Muscle layer of duodenum (tissue), 2 donors: ENCODE measurements around the gene FCRL4.

Source experiments
- H3K27ac ChIP-seq: one replicate; pipeline ENCODE4 v1.7.0; 2013; ENCODE audit warnings: mild to moderate bottlenecking, low read length
- H3K27me3 ChIP-seq: one replicate; pipeline ENCODE4 v1.7.0; 2013; ENCODE audit warnings: low read depth, mild to moderate bottlenecking, control low read depth, low read length
- H3K36me3 ChIP-seq, 2 donors: one replicate each; pipeline ENCODE4 v1.7.0; 2013; ENCODE audit warnings: low read length in 2 of 2, control low read depth in 1 of 2, mild to moderate bottlenecking in 1 of 2; ENCODE audit not compliant: insufficient read depth in 2 of 2, control insufficient read depth in 1 of 2
- H3K4me1 ChIP-seq, 2 donors: one replicate each; pipeline ENCODE4 v1.7.0; 2013; ENCODE audit warnings: low read length in 2 of 2, mild to moderate bottlenecking in 2 of 2, control low read depth in 1 of 2, moderate library complexity in 1 of 2; ENCODE audit not compliant: insufficient read depth in 2 of 2, control insufficient read depth in 1 of 2
- H3K4me3 ChIP-seq, 2 donors: one replicate each; pipeline ENCODE4 v1.7.0; 2013; ENCODE audit warnings: low read length in 2 of 2, low read depth in 1 of 2, mild to moderate bottlenecking in 1 of 2
- H3K9me3 ChIP-seq, 2 donors: one replicate each; pipeline ENCODE4 v1.7.0; 2013; ENCODE audit warnings: low read length in 2 of 2, control low read depth in 1 of 2, mild to moderate bottlenecking in 1 of 2; ENCODE audit not compliant: control insufficient read depth in 1 of 2
- donor health status: healthy.

The FCRL4 gene

DNA sequence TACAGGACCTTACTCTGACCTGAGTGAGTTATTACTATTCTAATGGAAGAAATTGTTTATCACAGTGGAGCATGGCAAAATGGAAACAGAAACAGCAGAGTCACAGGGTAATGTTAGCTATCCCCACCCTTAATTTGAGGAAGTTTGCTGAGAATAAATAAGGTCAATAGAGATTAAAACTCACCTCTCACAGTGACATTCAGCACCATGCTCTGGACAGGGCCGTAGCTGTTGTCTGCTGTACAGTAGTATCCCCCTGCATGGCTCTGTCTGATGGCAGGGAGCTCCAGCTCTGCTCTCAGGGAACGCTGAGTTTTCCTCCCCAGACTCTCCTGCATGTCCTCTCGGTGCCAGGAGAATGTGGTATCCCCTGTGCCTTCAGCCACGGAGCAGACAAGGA, 11.9 kb downstream of the FCRL4 start:
- Histone ChIP-seq H3K36me3 (no peaks in the 10 kb centered on the region), H3K4me1 (no peaks in the 10 kb centered on the region), H3K9me3 (peaks cover 8 to 12% of the 10 kb centered on the region in 2 donors), H3K4me3 (no peak overlapping the region), H3K27ac (no peak overlapping the region), H3K27me3 (no peaks in the 10 kb centered on the region)

DNA sequence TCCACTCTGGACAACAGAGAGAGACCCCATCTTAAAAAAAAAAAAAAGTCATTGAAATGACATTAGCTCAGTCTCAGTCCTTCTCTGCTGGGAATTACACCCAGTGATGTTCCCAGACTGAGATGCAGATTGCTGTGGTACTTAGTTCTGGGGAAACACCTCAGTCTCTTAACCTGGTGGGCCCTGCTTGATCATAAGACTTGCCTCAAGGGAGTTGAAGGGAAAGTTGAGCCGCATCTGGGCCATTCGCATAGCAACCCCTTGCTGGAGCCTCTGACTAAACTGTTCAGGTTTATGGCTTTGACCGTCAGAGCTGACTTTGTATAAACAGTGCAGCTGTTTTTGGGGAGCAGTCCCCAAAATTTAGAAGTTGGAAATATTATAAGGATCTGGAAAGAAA, 13.4 kb downstream of the FCRL4 start:
- no peak overlapping the region for H3K27ac ChIP-seq
- no peaks in the 10 kb centered on the region for H3K27me3 ChIP-seq
- no peaks in the 10 kb centered on the region for H3K4me1 ChIP-seq
- H3K9me3 ChIP-seq: peaks cover 8 to 12% of the 10 kb centered on the region in 2 donors
- H3K36me3 ChIP-seq: no peaks in the 10 kb centered on the region
- H3K4me3 ChIP-seq: no peak overlapping the region

DNA sequence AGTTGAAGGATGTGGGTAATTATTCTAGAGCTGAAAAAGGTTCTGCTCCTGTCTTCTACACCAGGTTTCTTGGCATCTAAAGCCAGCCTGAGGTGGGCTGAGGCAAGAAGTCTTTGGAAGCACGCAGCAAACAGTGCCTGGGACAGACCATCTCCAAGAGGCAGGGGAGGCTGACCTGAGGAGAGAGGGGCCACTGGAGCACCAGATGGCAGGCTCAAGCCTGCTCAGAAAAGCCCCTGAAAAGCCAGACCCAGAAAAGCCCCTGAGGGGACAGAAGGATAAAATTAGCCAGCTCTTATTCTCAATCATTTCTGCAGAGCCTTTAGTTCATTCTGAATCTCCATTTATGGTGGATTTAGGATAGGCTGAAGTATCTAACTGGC, 17.1 kb downstream of the FCRL4 start:
- Histone ChIP-seq H3K27ac (no peak overlapping the region), H3K4me1 (no peaks in the 10 kb centered on the region), H3K4me3 (no peak overlapping the region), H3K36me3 (no peaks in the 10 kb centered on the region), H3K9me3 (peaks cover 8 to 12% of the 10 kb centered on the region in 2 donors), H3K27me3 (no peaks in the 10 kb centered on the region)

DNA sequence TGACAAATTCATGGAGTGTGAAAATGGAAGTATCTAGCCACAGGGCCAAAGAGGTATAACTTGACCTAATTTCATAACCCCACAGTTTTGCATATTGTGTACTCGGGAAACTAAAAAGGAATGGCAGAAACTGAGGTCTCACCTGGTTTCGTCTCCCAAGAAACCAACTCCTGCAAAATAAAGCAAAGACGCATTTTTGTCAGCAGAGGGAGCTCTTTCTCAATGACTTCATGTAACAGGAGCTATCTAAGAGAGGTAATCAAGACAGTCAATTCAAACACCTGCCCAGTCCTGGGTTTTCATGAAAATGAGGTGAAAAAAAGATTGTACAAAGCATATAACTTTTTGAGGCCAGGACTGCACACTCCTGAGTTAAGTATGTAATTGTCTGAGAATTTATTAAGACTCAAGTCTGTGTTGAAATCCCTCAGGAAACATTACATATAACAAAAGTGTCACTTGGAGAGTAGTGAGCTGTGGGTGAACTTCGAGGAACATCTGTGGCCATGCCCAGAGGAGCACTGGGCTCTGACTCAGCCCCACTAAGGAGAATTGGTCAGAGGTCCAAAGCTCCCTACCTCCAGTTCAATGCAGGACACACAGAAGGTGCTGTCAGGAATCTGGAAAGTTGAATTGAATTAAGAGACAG, 17.6 kb downstream of the FCRL4 start:
- H3K27me3 ChIP-seq: no peaks in the 10 kb centered on the region
- H3K4me3 ChIP-seq: no peak overlapping the region
- no peak overlapping the region for H3K27ac ChIP-seq
- peaks cover 8 to 12% of the 10 kb centered on the region in 2 donors for H3K9me3 ChIP-seq
- H3K4me1 ChIP-seq: no peaks in the 10 kb centered on the region
- no peaks in the 10 kb centered on the region for H3K36me3 ChIP-seq

DNA sequence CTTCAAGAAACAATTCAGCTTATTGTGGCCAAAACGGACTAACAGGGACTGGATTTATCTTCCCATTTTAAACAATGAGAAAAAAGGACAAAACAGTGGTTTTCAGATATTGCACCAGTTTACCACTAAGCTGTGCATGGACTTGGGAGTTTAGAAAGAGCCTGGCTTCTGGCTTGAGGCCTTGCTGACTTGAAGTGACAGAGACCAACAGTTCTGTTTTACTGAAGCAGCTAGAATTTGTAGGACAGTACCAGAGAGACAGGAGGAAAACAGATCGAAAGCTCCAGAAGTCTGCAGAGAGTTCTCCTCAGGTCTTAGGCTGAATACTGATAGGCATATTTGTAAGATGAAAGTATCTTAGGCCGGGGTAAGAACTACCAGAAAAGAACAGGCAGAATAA, 20.5 kb downstream of the FCRL4 start:
- no peak overlapping the region for H3K27ac ChIP-seq
- no peak overlapping the region for H3K4me3 ChIP-seq
- no peaks in the 10 kb centered on the region for H3K4me1 ChIP-seq
- H3K27me3 ChIP-seq: no peaks in the 10 kb centered on the region
- H3K36me3 ChIP-seq: no peaks in the 10 kb centered on the region
- H3K9me3 ChIP-seq: no peaks in the 10 kb centered on the region

DNA sequence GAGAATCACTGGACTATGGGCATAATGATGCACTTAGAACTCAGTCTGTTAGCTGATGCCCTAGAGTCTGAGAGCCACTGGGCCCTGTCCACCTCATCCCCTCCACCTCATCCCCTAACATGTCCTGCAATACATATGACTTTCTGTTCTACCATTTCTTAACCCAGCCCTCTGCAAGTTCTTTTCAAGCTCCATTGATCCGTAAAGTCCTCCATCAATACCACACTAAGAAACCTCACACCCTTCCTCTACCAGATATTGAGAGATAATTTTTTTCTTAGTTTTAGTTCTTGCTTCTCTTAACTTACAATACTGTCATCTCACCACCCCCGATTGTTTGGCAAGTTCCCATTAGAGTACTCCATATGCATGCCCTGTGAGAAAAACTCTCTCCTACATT, 22.1 kb downstream of the FCRL4 start:
- Histone ChIP-seq H3K27ac (no peak overlapping the region), H3K9me3 (no peaks in the 10 kb centered on the region), H3K4me1 (no peaks in the 10 kb centered on the region), H3K27me3 (no peaks in the 10 kb centered on the region), H3K36me3 (no peaks in the 10 kb centered on the region), H3K4me3 (no peak overlapping the region)

DNA sequence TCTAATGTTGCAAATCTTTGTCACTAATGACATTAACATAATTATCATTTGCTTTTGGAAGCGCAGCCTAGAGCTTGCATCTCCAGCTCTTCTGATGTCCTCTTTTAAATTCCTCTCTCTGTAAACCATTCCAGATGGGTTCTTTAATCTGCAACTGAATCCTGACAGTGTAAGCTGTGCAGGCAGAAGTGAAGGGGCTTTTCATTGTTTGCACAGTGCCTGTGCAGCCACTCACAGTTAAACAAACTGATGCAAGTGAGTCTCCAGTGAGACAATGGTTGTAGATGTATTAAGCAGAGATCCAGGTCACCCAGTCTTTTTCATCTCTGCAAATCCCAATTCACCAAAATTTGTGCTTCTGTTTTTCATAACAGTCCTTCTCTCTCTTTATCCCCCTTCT, 23.0 kb downstream of the FCRL4 start:
- no peaks in the 10 kb centered on the region for H3K27me3 ChIP-seq
- no peaks in the 10 kb centered on the region for H3K4me1 ChIP-seq
- H3K4me3 ChIP-seq: no peak overlapping the region
- H3K9me3 ChIP-seq: no peaks in the 10 kb centered on the region
- no peak overlapping the region for H3K27ac ChIP-seq
- H3K36me3 ChIP-seq: no peaks in the 10 kb centered on the region

DNA sequence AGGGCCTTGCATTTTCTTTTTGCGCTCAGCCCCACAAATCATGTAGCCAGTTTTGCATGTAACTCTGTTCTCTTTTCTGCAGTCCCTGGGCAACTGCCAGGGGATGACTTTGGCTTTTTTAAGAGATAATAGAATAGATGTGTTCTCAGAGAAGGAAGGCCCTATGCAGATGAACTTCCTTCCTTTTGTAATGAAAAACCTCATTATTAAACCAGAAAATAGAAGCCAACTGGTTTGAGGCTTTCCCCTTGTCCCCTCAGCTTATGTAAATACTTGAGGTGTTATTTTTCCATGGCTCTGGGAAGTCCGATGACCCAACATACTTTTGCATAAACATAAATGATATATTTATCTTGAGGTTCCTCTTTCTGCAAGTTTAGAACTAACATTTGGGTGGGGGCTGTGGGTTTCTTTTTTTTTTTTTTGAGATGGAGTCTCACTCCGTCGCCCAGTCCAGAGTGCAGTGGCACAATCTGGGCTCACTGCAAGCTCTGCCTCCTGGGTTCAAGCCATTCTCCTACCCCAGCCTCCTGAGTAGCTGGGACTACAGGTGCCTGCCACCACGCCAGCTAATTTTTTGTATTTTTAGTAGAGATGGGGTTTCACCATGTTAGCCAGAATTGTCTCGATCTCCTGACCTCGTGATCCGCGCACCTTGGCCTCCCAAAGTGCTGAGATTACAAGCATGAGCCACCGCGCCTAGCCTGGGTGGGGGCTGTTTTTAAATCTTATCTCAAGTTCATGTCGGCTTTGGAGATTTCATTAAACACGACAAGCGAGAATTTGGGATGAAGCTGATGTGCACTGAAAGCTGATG, 31.2 kb downstream of the FCRL4 start:
- H3K36me3 ChIP-seq: no peaks in the 10 kb centered on the region
- no peak overlapping the region for H3K27ac ChIP-seq
- H3K27me3 ChIP-seq: no peaks in the 10 kb centered on the region
- H3K4me1 ChIP-seq: no peaks in the 10 kb centered on the region
- H3K9me3 ChIP-seq: no peaks in the 10 kb centered on the region
- H3K4me3 ChIP-seq: no peak overlapping the region

DNA sequence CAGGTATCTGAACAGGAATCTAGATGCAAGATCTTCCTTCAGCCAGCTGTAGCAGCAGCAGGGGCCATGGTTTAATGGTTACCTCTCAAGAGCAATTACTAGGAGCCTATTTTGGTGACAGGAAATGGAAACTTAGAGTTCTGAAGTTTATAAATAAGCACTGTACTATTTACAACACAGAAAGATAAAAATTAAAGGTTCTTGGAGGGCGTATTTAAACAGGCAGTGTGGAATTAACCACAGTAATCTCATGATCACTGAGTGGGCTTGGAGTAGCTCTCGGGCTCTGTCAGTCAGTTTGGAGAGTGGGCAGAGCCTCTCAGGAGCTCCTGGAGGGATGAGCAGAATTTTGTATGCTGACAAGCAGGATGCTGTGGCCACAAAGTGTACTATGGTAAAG, 35.4 kb downstream of the FCRL4 start:
- Histone ChIP-seq H3K4me3 (no peak overlapping the region), H3K27ac (no peak overlapping the region), H3K27me3 (no peaks in the 10 kb centered on the region), H3K9me3 (no peaks in the 10 kb centered on the region), H3K4me1 (no peaks in the 10 kb centered on the region), H3K36me3 (no peaks in the 10 kb centered on the region)

DNA sequence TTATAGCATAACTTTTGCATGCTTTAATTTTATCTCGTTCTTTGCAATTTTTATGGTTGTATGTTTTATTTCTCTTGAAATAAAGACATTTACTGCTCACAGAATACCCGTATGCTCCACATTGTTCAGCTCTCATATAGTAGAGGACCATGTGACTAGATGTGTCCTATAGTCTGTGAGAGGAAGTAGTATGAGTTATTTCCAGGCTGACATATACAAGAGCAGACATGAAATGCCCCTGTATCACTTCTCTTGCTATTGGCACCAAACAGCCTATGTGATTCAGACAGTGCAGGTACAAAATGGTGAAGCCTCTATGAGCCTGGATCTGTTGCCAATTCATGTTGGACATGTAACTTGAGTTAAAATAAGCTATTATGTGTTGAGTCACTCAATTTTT, 39.8 kb downstream of the FCRL4 start:
- H3K4me1 ChIP-seq: no peaks in the 10 kb centered on the region
- no peaks in the 10 kb centered on the region for H3K36me3 ChIP-seq
- H3K27me3 ChIP-seq: no peaks in the 10 kb centered on the region
- H3K9me3 ChIP-seq: no peaks in the 10 kb centered on the region
- H3K4me3 ChIP-seq: no peak overlapping the region
- H3K27ac ChIP-seq: no peak overlapping the region

DNA sequence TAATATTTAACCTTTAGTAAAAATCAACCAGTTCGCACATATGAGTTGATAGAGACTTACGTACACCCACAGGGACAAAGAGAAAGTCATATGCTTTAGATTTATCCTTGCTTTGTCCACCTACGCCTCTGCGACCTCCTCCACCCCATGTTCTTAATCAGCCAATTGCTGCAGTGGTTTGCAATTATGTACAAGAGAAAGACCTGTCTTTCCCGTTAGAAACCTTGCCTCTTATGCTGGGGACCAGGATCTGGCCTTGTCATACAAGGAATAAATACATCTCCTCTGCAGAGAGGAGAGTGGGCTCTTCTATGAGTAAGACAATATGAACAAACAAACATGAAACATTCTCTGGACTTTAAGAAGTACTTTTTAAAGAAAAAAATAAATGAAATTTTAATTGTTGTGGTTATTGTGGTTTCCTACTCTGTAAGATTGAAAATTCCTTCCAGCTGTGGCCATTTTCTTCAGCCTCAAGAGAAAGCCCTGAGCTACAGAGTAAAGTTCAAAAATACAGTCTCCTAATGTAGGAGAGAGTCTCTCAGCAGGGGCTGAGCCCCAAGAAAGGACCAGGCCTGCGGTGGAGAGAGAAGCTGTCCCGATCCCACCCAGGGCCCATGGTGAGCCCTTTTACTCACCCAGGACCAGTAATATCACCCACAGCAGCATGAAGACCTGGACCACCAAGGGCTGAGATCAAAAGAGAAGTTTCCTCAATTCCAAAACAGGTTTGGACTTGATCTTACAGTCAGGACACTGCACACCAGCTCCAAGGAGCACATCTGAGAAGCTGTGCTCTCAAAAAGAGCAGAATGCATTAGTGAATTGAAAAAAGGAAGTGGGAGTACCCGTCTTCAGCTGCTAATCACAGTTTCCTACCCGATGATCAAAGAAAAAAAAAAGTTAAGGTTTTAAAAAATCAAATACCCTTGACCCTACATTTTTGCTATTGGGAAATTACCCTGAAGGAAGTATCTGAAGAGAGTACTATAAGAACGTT, 45.9 kb downstream of the FCRL4 start, which contains the start of gene FCRL5:
Gene FCRL5 (minus strand): TSS at position 822 of the 1,000 bp plus-strand sequence. CDS start 153 bp downstream, at position 669.
- no peak within 1 kb of the TSS for H3K27ac ChIP-seq
- H3K4me3 ChIP-seq: no peak within 1 kb of the TSS
- H3K4me1 ChIP-seq: no peaks in the 10 kb centered on the region
- no peaks in the 10 kb centered on the region for H3K27me3 ChIP-seq
- H3K36me3 ChIP-seq: no peaks in the 10 kb centered on the region
- H3K9me3 ChIP-seq: no peaks in the 10 kb centered on the region
